Left lung (tissue), 10 donors: ENCODE data around the gene IZUMO4. TPM values are rescaled to one million over a fixed set of nuclear protein-coding genes. Genes with fewer than 3 reads are reported as not detected.

Experiments
- ATAC-seq: fragments of 200-7000 bp; cut with Tn5 transposase; one replicate; pipeline ENCODE4 v1.9.1; 2020; ENCODE audit warnings: moderate library complexity
- DNase-seq, 4 donors: peaks; one replicate each; pipeline ENCODE4 v3.0.0-alpha.2; 2013 to 2020
- H3K27ac ChIP-seq, 2 donors: fragments of 200-600 bp; sonication (generic) in 1 of 2; one replicate each; pipeline versions ENCODE4 v1.5.0 to v1.8.0; 2020 to 2021
- H3K27me3 ChIP-seq, 2 donors: fragments of 200-600 bp; sonication (generic) in 1 of 2; one replicate each; pipeline versions ENCODE4 v1.5.0 to v1.8.0; 2020 to 2021
- H3K36me3 ChIP-seq, 2 donors: fragments of 200-600 bp; sonication (generic) in 1 of 2; one replicate each; pipeline versions ENCODE4 v1.5.0 to v1.8.0; 2020 to 2021
- H3K4me1 ChIP-seq, 2 donors: fragments of 200-600 bp; one replicate each; pipeline ENCODE4 v1.8.0; 2021
- H3K4me3 ChIP-seq, 2 donors: fragments of 200-600 bp; sonication (generic) in 1 of 2; one replicate each; pipeline versions ENCODE4 v1.5.0 to v1.8.0; 2020 to 2021; ENCODE audit warnings: mild to moderate bottlenecking in 1 of 2
- H3K9me3 ChIP-seq, 2 donors: fragments of 200-600 bp; sonication (generic) in 1 of 2; one replicate each; pipeline versions ENCODE4 v1.5.0 to v1.8.0; 2020 to 2021
- intact Hi-C, 2 donors: fragments of 100-400 bp; cut with DNase I; formaldehyde crosslinking; loops; one replicate each; pipeline versions ENCODE4 v1.11.2 to v1.14.2; 2022
- polyA plus RNA-seq, 6 donors: library from polyadenylated mRNA; unstranded; fragments of 120-200 nt; gene quantifications; one replicate each; pipeline ENCODE4 v1.2.1, GENCODE V29; 2013; ENCODE audit not compliant: insufficient read length in 6 of 6
- total RNA-seq, 2 donors: library from RNA; stranded (reverse); fragmentation: NEBNext Ultra II Directional; extraction: Animal tissue kit (Norgen Biotek cat#: 25700); gene quantifications; one replicate each; pipeline ENCODE4 v1.2.1, GENCODE V29; 2021
- TF ChIP-seq, protein P1 (sequence below), 2 donors: fragments of 200-600 bp; sonication (generic) in 1 of 2; IDR thresholded peaks; one replicate each; pipeline versions ENCODE4 v1.5.0 to v1.8.0; 2021; ENCODE audit warnings: antibody characterized with exemption in 2 of 2
- donor health status: DM: no; HTN: yes; CAD: no.
- donor health status: DM: no; HTN: no; CAD: no.

The IZUMO4 gene
- total and polyA plus RNA-seq, 8 donors: 2.6 to 8.5 (median 5.9) TPM

DNA sequence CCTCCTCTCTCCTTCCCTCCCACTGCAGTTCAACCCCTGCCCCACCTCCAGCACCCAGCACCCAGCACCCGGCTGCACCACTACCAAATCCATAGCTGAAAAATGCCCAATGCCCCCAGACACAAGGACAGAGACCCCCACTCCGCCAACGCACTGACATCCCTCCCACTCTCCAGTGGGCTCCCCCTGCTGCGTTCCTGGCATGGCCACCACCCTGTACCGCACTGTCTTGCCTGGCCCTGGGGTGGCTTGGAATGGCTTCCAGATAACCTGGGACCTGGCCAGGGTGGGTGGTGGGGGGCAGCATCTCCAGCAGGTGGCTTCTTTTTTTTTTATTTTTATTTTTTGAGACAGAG, 39.9 kb upstream of the IZUMO4 start:
- TF ChIP-seq, protein P1, sequence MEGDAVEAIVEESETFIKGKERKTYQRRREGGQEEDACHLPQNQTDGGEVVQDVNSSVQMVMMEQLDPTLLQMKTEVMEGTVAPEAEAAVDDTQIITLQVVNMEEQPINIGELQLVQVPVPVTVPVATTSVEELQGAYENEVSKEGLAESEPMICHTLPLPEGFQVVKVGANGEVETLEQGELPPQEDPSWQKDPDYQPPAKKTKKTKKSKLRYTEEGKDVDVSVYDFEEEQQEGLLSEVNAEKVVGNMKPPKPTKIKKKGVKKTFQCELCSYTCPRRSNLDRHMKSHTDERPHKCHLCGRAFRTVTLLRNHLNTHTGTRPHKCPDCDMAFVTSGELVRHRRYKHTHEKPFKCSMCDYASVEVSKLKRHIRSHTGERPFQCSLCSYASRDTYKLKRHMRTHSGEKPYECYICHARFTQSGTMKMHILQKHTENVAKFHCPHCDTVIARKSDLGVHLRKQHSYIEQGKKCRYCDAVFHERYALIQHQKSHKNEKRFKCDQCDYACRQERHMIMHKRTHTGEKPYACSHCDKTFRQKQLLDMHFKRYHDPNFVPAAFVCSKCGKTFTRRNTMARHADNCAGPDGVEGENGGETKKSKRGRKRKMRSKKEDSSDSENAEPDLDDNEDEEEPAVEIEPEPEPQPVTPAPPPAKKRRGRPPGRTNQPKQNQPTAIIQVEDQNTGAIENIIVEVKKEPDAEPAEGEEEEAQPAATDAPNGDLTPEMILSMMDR (IDR thresholded peaks at IDR 0.05): no peak
- intact Hi-C loops: no loop called here
- Histone ChIP-seq H3K36me3 (no peaks in the 10 kb centered on the region), H3K4me1 (peaks cover 39 to 77% of the 10 kb centered on the region in 2 donors), H3K4me3 (no peak overlapping the region), H3K9me3 (no peaks in the 10 kb centered on the region), H3K27ac (peak overlapping the region; percentile 48 to 99), H3K27me3 (no peaks in the 10 kb centered on the region)
- no peak for ATAC-seq
- no peak for DNase-seq

DNA sequence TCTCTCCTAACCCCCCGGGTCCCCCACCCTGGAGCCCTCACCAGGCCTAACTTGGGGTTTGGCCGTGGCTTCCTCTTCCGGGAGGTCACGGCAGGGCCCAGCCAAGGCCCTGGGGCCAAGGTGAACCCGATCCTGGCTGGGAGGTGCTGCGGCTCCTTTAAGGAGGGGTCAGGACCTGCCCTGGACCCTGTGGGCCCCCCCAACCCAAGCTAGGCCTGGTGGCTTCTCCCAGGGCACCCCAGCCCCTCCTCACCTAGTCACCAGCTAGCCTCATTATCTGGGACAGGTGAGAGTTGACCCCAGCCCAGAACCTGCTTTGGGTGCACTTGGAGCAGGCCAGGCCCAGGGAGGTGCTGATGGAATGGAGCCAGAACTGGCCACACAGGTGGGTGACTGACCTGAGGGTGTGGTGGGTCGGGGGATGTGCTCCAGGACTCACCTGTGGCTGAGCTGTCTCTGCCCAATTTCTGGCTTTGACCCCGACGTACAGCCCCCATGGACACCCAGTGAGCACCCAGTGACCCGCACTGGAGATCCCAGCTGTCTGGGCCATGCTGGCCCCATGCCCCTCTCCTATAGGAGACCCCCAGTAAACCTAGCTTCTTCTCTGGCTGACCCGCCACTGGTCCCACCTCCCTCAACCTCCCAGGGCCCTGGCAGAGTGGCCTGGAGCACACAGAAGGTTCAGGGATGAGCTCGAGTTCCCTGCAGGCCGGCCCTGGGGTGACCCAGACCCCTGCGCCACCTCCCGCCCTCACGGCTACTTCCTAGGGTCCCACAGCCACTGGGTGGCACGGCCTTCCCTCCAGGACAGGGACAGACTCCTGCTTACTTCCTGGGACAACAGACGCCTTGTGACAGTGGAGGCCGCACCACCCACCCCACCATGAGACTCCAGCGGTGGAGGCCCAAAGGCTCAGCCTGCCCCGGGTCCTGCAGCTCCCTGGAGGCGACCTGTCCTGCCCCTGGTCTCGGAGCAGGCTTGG, 38.9 kb upstream of the IZUMO4 start:
- no peak overlapping the region for H3K4me3 ChIP-seq
- TF ChIP-seq, protein P1 (IDR thresholded peaks at IDR 0.05): no peak
- no peaks in the 10 kb centered on the region for H3K9me3 ChIP-seq
- no peak for ATAC-seq
- peak overlapping the region; percentile 48 to 99 for H3K27ac ChIP-seq
- H3K27me3 ChIP-seq: no peaks in the 10 kb centered on the region
- no peaks in the 10 kb centered on the region for H3K36me3 ChIP-seq
- peaks cover 44 to 79% of the 10 kb centered on the region in 2 donors for H3K4me1 ChIP-seq
- DNase-seq: no peak
- intact Hi-C loops: no loop called here

DNA sequence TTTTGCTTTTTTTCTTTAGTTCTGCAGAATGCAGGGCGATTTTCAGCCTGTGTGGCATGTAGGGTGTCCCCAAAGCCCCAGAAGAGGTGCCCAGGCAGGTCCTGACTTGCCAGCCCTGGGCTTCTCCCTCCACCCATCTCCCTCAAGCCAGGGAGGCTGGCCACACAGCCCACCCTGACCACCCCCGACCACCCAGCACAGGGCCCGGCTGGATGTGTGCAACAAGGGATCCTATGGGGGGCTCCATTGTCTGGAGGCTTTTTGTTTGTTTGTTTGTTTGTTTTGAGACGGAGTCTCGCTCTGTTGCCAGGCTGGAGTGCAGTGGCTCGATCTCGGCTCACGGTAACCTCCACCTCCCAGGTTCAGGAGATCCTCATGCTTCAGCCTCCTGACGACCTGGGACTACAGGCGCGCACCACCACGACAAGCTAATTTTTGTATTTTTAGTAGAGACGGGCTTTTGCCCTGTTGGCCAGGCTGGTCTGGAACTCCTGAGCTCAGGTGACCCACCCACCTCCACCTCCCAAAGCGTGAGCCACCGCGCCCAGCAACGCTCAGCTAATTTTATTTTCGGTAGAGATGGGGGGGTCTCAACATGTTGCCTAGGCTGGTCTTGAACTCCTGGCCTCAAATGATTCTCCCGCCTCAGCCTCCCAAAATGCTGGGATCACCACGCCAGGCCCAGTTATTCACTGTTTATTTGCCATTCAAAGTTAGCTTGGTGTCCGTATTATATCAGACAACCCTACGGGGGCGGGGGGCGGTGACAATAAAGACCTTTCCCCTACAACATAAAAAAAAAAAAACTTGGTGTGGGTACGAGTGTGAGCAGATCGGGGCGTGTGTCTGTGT, 37.9 kb upstream of the IZUMO4 start:
- ATAC-seq: no peak
- intact Hi-C loops: no loop called here
- DNase-seq: no peak
- H3K27ac ChIP-seq: peak overlapping the region; percentile 99 to 100
- H3K4me3 ChIP-seq: peak overlapping the region in 1 of 2 donors; percentile 74
- no peaks in the 10 kb centered on the region for H3K9me3 ChIP-seq
- H3K27me3 ChIP-seq: no peaks in the 10 kb centered on the region
- H3K36me3 ChIP-seq: no peaks in the 10 kb centered on the region
- peaks cover 41 to 84% of the 10 kb centered on the region in 2 donors for H3K4me1 ChIP-seq
- TF ChIP-seq, protein P1 (IDR thresholded peaks at IDR 0.05): no peak

DNA sequence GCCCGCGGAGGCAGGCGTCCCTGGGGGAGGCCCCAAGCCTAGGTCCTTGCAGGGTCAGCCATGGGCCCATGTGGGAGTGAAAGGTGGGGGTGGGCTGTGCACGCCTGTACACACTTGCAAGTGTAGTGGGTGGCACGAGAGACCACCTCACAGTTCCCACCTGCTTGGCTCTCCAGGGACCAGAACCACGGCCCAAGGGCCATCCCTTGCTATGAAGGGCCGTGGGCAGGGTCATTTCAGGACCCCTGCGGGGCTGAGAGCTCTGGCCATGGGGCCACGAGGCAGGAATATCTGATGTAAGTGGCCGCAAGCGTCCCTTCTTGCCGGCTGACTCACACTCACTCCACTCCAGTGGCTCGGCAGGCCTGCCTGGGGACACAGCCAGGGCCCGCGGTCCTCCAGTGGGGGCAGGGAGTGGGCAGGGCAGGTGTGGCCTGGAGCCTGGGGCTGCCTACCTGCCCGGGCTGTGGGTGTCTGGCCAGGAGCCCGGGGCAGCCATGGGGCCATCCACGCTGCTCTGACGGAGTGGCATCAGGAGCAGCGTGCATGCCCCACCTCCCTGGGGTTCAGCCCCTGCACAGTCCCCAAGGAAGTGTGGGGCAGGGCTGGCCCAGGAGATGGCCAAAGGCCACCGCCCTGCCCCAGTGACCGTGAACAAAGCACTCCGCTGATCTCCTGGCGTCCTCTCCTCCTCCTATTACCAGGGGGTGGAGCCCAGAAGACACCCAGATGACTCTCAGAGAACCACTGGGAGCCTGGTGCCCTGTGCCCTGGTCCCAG, 37.1 kb upstream of the IZUMO4 start:
- Histone ChIP-seq H3K27ac (peak overlapping the region; percentile 99 to 100), H3K4me1 (peaks cover 42 to 81% of the 10 kb centered on the region in 2 donors), H3K9me3 (no peaks in the 10 kb centered on the region), H3K36me3 (no peaks in the 10 kb centered on the region), H3K4me3 (peak overlapping the region in 1 of 2 donors; percentile 74), H3K27me3 (no peaks in the 10 kb centered on the region)
- TF ChIP-seq, protein P1 (IDR thresholded peaks at IDR 0.05): no peak
- DNase-seq (peak in 3 of 4 donors; percentile 46 to 95 (median 89)), ATAC-seq (peak; percentile 68)
- intact Hi-C loops: no loop called here
